Sigmoid colon (tissue), 4 donors: ENCODE results near the gene CDRT4.

Experiments
- CTCF ChIP-seq, 4 experiments: fragments of 450-650 bp in 3 of 4; fragments of 200-600 bp in 1 of 4; IDR thresholded peaks; one replicate each; pipeline ENCODE4 v1.5.1; 2016 to 2019; ENCODE audit warnings: antibody characterized with exemption in 4 of 4, mild to moderate bottlenecking in 3 of 4, moderate library complexity in 2 of 4
- EP300 ChIP-seq, 4 donors: sonication (generic); formaldehyde crosslinking; IDR thresholded peaks; one replicate each; pipeline ENCODE4 v1.6.1; 2017; ENCODE audit warnings: antibody characterized with exemption in 4 of 4
- POLR2AphosphoS5 ChIP-seq, 4 donors: sonication (generic); formaldehyde crosslinking; IDR thresholded peaks; one replicate each; pipeline ENCODE4 v1.6.1; 2017; ENCODE audit warnings: antibody characterized with exemption in 4 of 4

GRCh38 chr17:15409721-15410250 is 57.6 kb downstream of the CDRT4 start:
- TF ChIP-seq POLR2AphosphoS5 (IDR thresholded peaks at IDR 0.05), result peak; percentile 67 to 89 (median 88)
- peak in 3 of 4 donors; percentile 53 to 85 (median 80) for TF ChIP-seq EP300 (IDR thresholded peaks at IDR 0.05)
- no peak for TF ChIP-seq CTCF (IDR thresholded peaks at IDR 0.05)
